IMR-90 (cell line): ENCODE results near the gene DIAPH2. TPM values are rescaled to one million over a fixed set of nuclear protein-coding genes. Genes with fewer than 3 reads are reported as not detected.

Experiments used
- microRNA-seq, 2 experiments: library from miRNA; stranded (forward) in 1 of 2; unstranded in 1 of 2; fragments of 10-50 nt in 1 of 2; fragments of <30 nt in 1 of 2; gene quantifications in 1 of 2; microRNA quantifications in 1 of 2; one replicate each; pipeline versions ENCODE3 to v1.1.0; 2013 to 2020; ENCODE audit not compliant: insufficient read depth in 1 of 2, insufficient read length in 1 of 2, unreplicated experiment in 1 of 2
- polyA plus RNA-seq, 3 experiments: library from polyadenylated mRNA; depleted of rRNA; stranded (reverse); fragments of >200 nt; gene quantifications; 2 replicates each; pipeline ENCODE4 v1.2.3, GENCODE V29; 2012; ENCODE audit warnings: low replicate concordance in 1 of 3
- small RNA-seq, 5 experiments: library from RNA; depleted of rRNA; stranded (forward); fragments of <200 nt; gene quantifications; one replicate each; pipeline ENCODE3, GENCODE V24; 2012
- total RNA-seq: library from RNA; depleted of rRNA; stranded (reverse); fragments of >200 nt; gene quantifications from 2 replicates; pipeline ENCODE4 v1.2.3, GENCODE V29; 2012; rRNA removed

Gene DIAPH2
- total and polyA plus RNA-seq, 2 of the 4 experiments (the other 2 are of a cell fraction) = 3.6 to 19.9 TPM

Small RNA genes within 50 kb of the gene (microRNA-seq; reads per million reads assigned to microRNA genes)
- gene RF00017 (ENCODE audit: insufficient read depth, insufficient read length) (not detected), gene RF00019 (ENCODE audit: insufficient read depth, insufficient read length) (not detected), gene RN7SL74P (ENCODE audit: insufficient read depth, insufficient read length) (not detected)

Small RNA genes within 50 kb of the gene (small RNA-seq; reads per million reads assigned to genes)
- gene RF00017 = 0 reads per million in 5 experiments
- 0 reads per million in 5 experiments for gene RF00019
- 0 reads per million in 5 experiments for gene RN7SL74P

Other genes starting within 250 kb of the DIAPH2 start
- 1.9 and 2.5 TPM in 2 replicates for gene RPA4, start 199.1 kb downstream of the DIAPH2 start, total RNA-seq
- gene RPA4, start 199.1 kb downstream of the DIAPH2 start, polyA plus RNA-seq (2012; rRNA removed) = 0.33 and 0.36 TPM in 2 replicates